Uterus (tissue), 2 donors: ENCODE measurements around the gene WDFY2.

Source experiments
- POLR2A ChIP-seq, 2 donors: fragments of 450-650 bp; IDR thresholded peaks; one replicate each; pipeline ENCODE4 v1.6.1; 2016; ENCODE audit warnings: antibody characterized with exemption in 2 of 2, mild to moderate bottlenecking in 1 of 2, moderate library complexity in 1 of 2
- TF ChIP-seq, protein P1 (sequence below), 4 experiments: fragments of 200-600 bp in 2 of 4; fragments of 450-650 bp in 2 of 4; sonication (generic) in 2 of 4; IDR thresholded peaks; one replicate each; pipeline ENCODE4 v1.5.1; 2016 to 2019; ENCODE audit warnings: antibody characterized with exemption in 4 of 4, mild to moderate bottlenecking in 2 of 4, moderate library complexity in 1 of 4

DNA sequence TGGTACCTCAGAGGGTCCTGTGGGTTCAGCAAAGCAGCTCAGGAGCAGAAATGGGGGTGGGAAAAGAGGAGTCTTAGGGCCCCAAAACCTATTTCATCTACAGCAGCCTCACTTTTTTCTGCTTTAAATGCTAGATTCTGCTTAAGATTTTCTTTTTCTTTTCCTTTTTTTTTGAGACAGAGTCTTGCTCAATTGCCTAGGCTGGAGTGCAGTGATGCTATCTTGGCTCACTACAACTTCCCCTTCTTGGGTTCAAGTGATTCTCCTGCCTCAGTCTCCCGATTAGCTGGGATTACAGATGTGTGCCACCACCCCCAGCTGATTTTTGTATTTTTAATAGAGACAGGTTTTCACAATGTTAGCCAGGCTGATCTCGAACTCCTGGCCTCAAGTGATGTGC lies 30.7 kb upstream of the WDFY2 start:
- TF ChIP-seq, protein P1, sequence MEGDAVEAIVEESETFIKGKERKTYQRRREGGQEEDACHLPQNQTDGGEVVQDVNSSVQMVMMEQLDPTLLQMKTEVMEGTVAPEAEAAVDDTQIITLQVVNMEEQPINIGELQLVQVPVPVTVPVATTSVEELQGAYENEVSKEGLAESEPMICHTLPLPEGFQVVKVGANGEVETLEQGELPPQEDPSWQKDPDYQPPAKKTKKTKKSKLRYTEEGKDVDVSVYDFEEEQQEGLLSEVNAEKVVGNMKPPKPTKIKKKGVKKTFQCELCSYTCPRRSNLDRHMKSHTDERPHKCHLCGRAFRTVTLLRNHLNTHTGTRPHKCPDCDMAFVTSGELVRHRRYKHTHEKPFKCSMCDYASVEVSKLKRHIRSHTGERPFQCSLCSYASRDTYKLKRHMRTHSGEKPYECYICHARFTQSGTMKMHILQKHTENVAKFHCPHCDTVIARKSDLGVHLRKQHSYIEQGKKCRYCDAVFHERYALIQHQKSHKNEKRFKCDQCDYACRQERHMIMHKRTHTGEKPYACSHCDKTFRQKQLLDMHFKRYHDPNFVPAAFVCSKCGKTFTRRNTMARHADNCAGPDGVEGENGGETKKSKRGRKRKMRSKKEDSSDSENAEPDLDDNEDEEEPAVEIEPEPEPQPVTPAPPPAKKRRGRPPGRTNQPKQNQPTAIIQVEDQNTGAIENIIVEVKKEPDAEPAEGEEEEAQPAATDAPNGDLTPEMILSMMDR (IDR thresholded peaks at IDR 0.05) = no peak
- no peak for TF ChIP-seq POLR2A (IDR thresholded peaks at IDR 0.05)
